ENCODE results near the gene ZNF462.

ZNF462 gene

DNA sequence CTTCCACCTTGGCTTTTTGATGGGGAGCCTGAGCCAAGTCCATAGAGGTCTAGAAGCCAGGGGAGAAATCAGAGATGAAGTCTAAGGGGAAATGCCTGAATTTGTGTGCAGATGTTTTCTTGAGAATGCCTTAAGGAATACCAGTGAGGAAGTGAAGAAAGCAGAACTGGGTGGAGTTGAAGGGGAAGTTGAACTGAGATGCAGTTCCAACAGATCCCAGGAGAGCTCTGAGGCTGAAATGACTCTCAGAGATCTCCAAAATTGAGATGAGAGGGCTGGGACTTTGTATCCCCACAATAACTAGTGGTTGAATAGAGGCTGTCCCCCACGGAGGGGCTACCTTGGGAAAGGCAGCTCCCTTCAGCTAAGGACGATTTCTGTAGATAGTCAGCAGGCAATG, 197.1 kb downstream of the ZNF462 start:
- no peak for DNase-seq (ENCODE audit: low read depth, low spot score)

Measured in ELF-1 (cell line).